Measurements from ENCODE around the gene PCYT2. TPM values are rescaled to one million over a fixed set of nuclear protein-coding genes. Genes with fewer than 3 reads are reported as not detected.
A peak's percentile ranks its signal among the peaks of the same experiment; 100 is the strongest.

Gene PCYT2
- total and polyA plus RNA-seq, 9 of the 15 experiments (the other 6 are each of a cell fraction or from before 2014, with no cell fraction given): 0.92 to 134 (median 82.5) TPM

GRCh38 chr17:81867170-81867990 lies 43.8 kb downstream of the PCYT2 start (continued):
- TF ChIP-seq FOXP4 (CRISPR knock-in tag; IDR thresholded peaks at IDR 0.05; ENCODE audit: borderline replicate concordance) (no peak), HINFP (tag; conservative IDR thresholded peaks at IDR 0.05; ENCODE audit: low read depth) (no peak), POLR2B (IDR thresholded peaks at IDR 0.05; ENCODE audit: low read depth, partially characterized antibody) (peak; percentile 78), KLF16 (IDR thresholded peaks at IDR 0.05) (no peak), ZFP30 (CRISPR knock-in tag; IDR thresholded peaks at IDR 0.05; ENCODE audit: borderline replicate concordance) (no peak), SP2 (IDR thresholded peaks at IDR 0.05; ENCODE audit: extremely low read depth, low read depth, low read length, poor library complexity, severe bottlenecking) (no peak), RERE (CRISPR knock-in tag; IDR thresholded peaks at IDR 0.05; ENCODE audit: borderline replicate concordance) (no peak), EZH2 (IDR thresholded peaks at IDR 0.05; ENCODE audit: borderline replicate concordance, low read depth, low read length) (no peak), ZNF146 (CRISPR knock-in tag; IDR thresholded peaks at IDR 0.05; ENCODE audit: unreplicated experiment) (no peak), PCBP2 (IDR thresholded peaks at IDR 0.05; ENCODE audit: low read depth, low read length, poor library complexity, severe bottlenecking) (no peak), ZNF609 (CRISPR knock-in tag; IDR thresholded peaks at IDR 0.05; ENCODE audit: borderline replicate concordance) (no peak)
